Measurements from ENCODE around the gene PIK3R1. TPM values are rescaled to one million over a fixed set of nuclear protein-coding genes. Genes with fewer than 3 reads are reported as not detected.

PIK3R1 gene
- total RNA-seq, 1 experiment from 2014 or later = 11.3 TPM

- H3K27ac Mint-ChIP-seq = no peak overlapping the region
- Histone ChIP-seq H3K27me3 (ENCODE audit: insufficient read depth, low read length) (no peaks in the 10 kb centered on the region), H3K79me2 (ENCODE audit: insufficient read depth, low read length) (no peaks in the 10 kb centered on the region), H4K20me1 (ENCODE audit: control insufficient read depth, insufficient read depth, insufficient read length) (no peaks in the 10 kb centered on the region), H3K14ac (ENCODE audit: insufficient read depth, low read length) (no peak overlapping the region), H4K91ac (ENCODE audit: insufficient read length, low read depth, low read length) (no peak overlapping the region), H3K4ac (ENCODE audit: low read depth, low read length) (no peak overlapping the region), H2AK5ac (ENCODE audit: insufficient read length, low read length) (no peak overlapping the region), H3K23ac (ENCODE audit: insufficient read length, low read depth, low read length) (no peak overlapping the region), H3K9me3 (ENCODE audit: control insufficient read depth, low read depth, low read length) (no peaks in the 10 kb centered on the region), H3K79me1 (ENCODE audit: insufficient read depth, low read depth, low read length, poor library complexity, severe bottlenecking) (no peaks in the 10 kb centered on the region), H2BK120ac (ENCODE audit: low read depth, low read length, poor library complexity, severe bottlenecking) (no peak overlapping the region), H2BK15ac (ENCODE audit: low read depth, low read length) (no peak overlapping the region), H2AFZ (ENCODE audit: low read length) (no peak overlapping the region), H2BK5ac (ENCODE audit: insufficient read length, low read length) (no peak overlapping the region), H3K4me2 (ENCODE audit: insufficient read depth, insufficient read length, low read length) (no peak overlapping the region), H3T11ph (ENCODE audit: low read length) (no peak overlapping the region), H2BK12ac (ENCODE audit: insufficient read length, low read depth, low read length) (no peak overlapping the region), H3K18ac (ENCODE audit: insufficient read length, low read depth, low read length) (no peak overlapping the region), H3K27ac (ENCODE audit: insufficient read length, low read depth, low read length) (no peak overlapping the region), H3K23me2 (ENCODE audit: insufficient read length, low read depth, low read length, poor library complexity, severe bottlenecking) (no peaks in the 10 kb centered on the region), H2BK20ac (ENCODE audit: low read depth, low read length, poor library complexity, severe bottlenecking) (no peak overlapping the region), H3K9ac (ENCODE audit: extremely low read depth, insufficient read length, low read length) (no peak overlapping the region), H4K5ac (ENCODE audit: insufficient read length, low read depth, low read length) (no peak overlapping the region), H3K4me1 (ENCODE audit: insufficient read depth, low read length) (no peaks in the 10 kb centered on the region), H4K8ac (replicated peaks; ENCODE audit: insufficient read length, low read depth, low read length) (no peak overlapping the region), H3K56ac (ENCODE audit: insufficient read length, low read depth, low read length) (no peak overlapping the region)
- no peaks in the 10 kb centered on the region; the same call in 1 of the 2 replicates for H3K27me3 Mint-ChIP-seq (ENCODE audit: low read depth)
- no CpG with 5 or more reads among the region's 1 CpG for WGBS (ENCODE audit: extremely low coverage, insufficient read length, low lambda C conversion rate)
- H3K9me3 Mint-ChIP-seq = peaks cover 7 to 10% of the 10 kb centered on the region in 2 experiments
- H3K4me1 Mint-ChIP-seq = no peaks in the 10 kb centered on the region; a peak in 1 of 4 replicates
- no peak for DNase-seq
- TF ChIP-seq, protein P1, sequence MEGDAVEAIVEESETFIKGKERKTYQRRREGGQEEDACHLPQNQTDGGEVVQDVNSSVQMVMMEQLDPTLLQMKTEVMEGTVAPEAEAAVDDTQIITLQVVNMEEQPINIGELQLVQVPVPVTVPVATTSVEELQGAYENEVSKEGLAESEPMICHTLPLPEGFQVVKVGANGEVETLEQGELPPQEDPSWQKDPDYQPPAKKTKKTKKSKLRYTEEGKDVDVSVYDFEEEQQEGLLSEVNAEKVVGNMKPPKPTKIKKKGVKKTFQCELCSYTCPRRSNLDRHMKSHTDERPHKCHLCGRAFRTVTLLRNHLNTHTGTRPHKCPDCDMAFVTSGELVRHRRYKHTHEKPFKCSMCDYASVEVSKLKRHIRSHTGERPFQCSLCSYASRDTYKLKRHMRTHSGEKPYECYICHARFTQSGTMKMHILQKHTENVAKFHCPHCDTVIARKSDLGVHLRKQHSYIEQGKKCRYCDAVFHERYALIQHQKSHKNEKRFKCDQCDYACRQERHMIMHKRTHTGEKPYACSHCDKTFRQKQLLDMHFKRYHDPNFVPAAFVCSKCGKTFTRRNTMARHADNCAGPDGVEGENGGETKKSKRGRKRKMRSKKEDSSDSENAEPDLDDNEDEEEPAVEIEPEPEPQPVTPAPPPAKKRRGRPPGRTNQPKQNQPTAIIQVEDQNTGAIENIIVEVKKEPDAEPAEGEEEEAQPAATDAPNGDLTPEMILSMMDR (conservative IDR thresholded peaks at IDR 0.05) = no peak
- no peak overlapping the region for H3K4me3 Mint-ChIP-seq
- peaks cover 0 to 13% (median 7%) of the 10 kb centered on the region in 3 experiments; a peak in 4 of 7 replicates for H3K36me3 Mint-ChIP-seq (ENCODE audit: insufficient read depth in 1 of 3, low read depth in 3 of 3)
Measured at GRCh38 chr5:68325065-68325580, 109.6 kb downstream of the PIK3R1 start.

Measured in H9 (cell line).